Measurements from ENCODE around the gene PIK3C2G.
"Not testable (repeated sequence)": the region's sequence is repeated elsewhere in the genome, so short reads cannot be mapped to it uniquely, and the experiment has no call there.

Gene PIK3C2G

GRCh38 chr12:18632848-18633247 is 371.5 kb downstream of the PIK3C2G start:
- FAIRE-seq = no peak
- DNase-seq (ENCODE audit: low spot score) = no peak

DNA sequence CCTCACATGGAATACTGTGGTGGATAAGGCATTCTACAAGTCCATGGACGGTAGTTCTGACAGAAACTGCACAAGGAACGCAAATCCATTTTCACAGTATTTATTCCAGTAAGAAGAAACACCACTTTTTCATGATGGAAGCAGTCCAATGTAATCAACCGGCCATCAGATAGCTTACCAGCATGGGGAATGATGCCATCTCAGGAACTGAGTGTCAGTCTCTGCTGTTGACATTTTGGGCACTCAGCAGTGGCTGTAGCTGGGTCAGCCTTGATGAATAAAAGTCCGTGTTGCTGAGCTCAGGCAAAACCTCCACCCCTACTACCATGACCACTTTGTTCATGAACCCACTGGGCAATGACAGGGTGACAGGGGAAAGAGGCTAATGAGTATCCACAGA is 373.1 kb downstream of the PIK3C2G start:
- no peak for FAIRE-seq
- no peak for DNase-seq (ENCODE audit: low spot score)

DNA sequence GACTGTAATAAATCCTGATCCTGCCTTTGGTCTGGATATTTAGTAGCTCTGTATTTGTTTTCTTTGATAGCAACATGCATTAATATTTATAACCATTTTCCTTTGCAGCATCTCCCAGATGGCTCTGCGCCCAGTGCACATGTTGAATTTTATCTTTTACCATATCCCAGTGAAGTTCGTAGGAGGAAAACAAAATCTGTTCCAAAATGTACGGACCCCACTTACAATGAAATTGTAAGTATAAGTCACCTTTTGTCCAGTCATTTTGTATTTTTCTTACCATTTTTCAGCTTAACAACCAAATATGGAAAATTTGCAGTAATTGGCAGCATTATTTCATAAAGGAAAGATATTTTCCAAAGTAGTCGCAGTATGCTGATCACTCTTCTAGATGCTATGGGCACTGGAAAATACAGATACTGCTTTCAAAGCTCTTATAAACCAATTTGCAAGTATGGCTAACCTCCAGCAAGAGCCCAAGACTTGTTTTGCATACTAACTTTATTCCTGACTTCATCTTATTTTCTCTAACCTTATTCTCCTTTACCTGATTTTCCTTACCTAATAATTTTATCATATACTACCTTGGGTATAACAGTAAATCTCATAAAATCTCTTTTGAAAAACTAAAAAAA is 379.1 kb downstream of the PIK3C2G start:
- DNase-seq (ENCODE audit: low spot score) = no peak
- no peak for FAIRE-seq

DNA sequence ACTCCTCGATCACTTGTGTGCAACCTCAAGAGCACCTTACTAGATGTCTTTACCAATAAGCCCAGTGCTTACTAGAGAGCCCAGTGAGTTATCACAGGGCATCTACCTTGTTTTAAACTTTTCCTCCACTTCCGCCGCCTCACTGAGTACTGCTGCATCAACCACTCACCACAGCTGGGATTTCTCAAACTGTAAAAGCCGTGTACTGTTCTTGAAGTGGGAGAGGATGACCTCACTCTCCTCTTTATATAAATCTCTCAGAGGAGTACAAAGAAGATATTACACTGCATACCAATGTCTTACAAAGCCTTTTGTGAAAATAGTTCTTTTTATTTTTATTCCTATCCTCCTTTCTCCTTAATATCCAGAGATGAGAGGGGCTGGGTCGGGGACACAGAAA is 382.4 kb downstream of the PIK3C2G start:
- no peak for FAIRE-seq
- DNase-seq (ENCODE audit: low spot score) = no peak

DNA sequence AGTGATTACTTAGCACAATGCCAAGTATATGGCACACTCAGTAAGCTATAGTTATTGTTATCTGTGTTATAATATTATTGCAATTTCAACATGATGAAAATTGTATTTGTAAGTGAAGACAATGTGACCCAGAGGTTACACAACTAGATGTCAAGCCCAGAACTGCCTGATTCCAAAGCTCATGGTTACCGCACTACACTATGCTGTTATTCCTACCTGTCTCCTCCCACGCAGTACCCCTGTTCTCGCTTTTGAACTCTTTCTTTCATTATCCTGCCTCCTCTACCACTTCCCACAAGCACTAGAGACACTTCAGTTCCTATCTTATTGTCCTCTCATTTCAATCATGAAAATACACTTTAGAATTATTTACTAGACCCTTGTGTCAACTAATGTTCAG is 383.2 kb downstream of the PIK3C2G start:
- FAIRE-seq (no peak), DNase-seq (ENCODE audit: low spot score) (no peak)

DNA sequence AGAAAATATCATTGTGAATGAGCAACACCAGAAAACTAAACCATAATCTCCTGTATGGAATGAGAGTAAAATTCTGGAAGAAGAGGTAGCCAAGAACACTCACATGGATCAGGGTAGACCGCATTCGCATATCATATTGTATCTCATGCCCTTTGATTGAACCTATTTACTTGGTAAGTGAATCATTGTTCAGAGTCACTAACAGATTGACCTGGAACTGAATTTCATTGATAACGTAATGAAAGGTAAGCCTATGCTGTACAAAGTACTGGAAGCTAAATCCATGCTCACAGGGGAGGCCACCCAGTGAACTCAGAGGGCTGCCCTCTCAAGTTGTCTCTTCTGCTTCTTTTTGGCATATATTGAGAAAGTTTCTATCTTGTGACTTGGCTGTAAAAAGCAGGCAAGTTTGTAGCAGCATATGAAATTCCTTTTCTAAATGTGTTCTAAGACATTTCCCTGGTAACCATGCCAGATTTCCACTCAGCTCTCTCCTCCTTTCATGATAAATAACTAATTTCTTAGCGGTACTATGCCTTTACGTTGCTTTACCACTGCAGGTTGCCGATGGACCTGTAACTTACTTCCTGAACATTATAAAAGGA is 385.1 kb downstream of the PIK3C2G start:
- FAIRE-seq = no peak

GRCh38 chr12:18651525-18651924 is 390.2 kb downstream of the PIK3C2G start:
- DNase-seq (ENCODE audit: low spot score) (no peak), FAIRE-seq (no peak)

More for the DNA sequence above, 385.1 kb downstream of the PIK3C2G start:
- no peak for DNase-seq (ENCODE audit: low spot score)

DNA sequence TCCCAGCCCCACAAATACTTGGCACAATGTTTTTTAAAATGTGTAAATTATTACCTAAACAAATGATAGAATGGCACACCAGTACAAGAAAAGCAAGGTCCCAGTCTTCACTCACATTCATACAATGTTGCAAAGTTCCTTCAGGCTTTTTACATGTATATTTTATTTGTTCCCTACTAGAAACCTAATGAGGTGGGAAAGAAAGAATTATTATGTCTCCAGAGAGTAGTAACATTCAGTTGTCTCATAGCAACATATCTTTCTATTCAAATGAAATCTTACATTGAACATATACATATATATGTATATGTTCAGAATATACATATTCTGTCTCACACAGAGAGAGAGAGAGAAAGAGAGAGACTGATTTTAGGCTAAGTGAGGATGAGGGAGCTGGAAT is 391.3 kb downstream of the PIK3C2G start:
- DNase-seq (ENCODE audit: low spot score) (no peak), FAIRE-seq (no peak)

DNA sequence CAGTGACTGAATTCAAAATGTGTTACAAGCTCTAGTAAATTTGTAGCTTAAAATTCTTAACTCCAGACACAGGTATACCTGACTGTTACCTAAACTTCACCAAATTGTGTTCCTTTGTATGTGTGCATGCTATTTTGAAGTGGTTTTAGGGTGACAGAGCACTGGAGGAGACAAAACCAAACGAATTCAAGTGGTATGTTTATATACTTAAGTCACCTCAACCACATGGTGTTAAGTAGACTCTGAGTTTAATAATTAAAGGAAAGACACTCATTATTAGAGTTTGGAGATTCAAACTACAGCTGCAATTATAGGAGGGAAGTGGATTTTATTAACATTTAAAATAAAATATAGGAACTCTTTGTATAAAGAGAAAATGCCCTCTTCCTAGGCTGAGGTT is 392.1 kb downstream of the PIK3C2G start:
- FAIRE-seq (no peak), DNase-seq (ENCODE audit: low spot score) (no peak)

DNA sequence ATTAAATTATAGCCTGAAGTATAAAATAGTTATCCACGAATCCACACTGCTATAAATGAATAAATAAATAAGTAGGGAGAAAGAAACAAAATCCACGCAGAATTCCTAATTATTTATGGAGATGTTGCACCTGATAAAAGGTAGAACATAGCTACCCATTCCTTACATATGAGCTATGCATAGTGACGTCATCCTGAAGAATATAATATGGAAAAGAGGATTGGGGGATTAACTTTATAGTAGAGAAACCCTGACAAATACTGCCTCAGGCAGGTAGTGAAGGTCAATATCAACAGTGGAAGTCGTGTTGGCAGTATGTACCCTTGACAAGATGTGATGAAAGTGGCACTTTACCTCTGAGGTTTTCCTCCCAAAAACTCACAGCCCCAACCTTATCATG is 394.0 kb downstream of the PIK3C2G start:
- no peak for FAIRE-seq
- no peak for DNase-seq (ENCODE audit: low spot score)

- FAIRE-seq = no peak
- no peak for DNase-seq (ENCODE audit: low spot score)
Observed at GRCh38 chr12:18658179-18658578, 396.9 kb downstream of the PIK3C2G start.

GRCh38 chr12:18658829-18659228 is 397.5 kb downstream of the PIK3C2G start:
- FAIRE-seq (no peak), DNase-seq (ENCODE audit: low spot score) (no peak)

DNA sequence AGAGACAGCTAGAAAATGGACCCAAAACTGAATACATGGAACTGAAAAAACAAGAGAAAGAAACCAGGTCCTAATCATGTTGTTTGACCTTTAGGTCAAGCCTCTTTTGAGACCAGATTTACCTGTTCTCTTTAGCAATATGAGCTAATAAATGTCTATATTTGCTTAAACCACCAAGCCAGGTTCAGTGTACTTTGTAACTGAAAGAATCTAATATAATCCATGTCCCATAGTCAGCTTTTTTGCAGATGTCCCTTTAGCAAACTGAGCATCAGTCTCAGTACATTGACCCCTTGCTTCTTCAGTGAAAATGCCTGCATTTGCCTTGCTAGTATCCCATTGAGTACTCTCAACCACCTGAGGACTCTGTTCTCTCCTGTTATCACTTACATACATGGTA is 414.8 kb downstream of the PIK3C2G start:
- FAIRE-seq (peak; percentile 35), DNase-seq (ENCODE audit: low spot score) (no peak)

GRCh38 chr12:18676996-18677588 is 415.8 kb downstream of the PIK3C2G start:
- no peak for FAIRE-seq

GRCh38 chr12:18681818-18682217 is 420.5 kb downstream of the PIK3C2G start:
- DNase-seq (ENCODE audit: low spot score) = no peak
- no peak for FAIRE-seq

More at GRCh38 chr12:18676996-18677588, 415.8 kb downstream of the PIK3C2G start:
- DNase-seq (ENCODE audit: low spot score) = no peak

GRCh38 chr12:18683327-18684013 is 422.2 kb downstream of the PIK3C2G start:
- no peak for DNase-seq (ENCODE audit: low spot score)
- FAIRE-seq = no peak

- FAIRE-seq (no peak), DNase-seq (ENCODE audit: low spot score) (no peak)
Observed at GRCh38 chr12:18684430-18684829, 423.1 kb downstream of the PIK3C2G start.

GRCh38 chr12:18689771-18690170 is 428.5 kb downstream of the PIK3C2G start:
- DNase-seq (ENCODE audit: low spot score) (no peak), FAIRE-seq (no peak)

- FAIRE-seq = peak; percentile 35
Observed at GRCh38 chr12:18690653-18691052, 429.3 kb downstream of the PIK3C2G start.

DNA sequence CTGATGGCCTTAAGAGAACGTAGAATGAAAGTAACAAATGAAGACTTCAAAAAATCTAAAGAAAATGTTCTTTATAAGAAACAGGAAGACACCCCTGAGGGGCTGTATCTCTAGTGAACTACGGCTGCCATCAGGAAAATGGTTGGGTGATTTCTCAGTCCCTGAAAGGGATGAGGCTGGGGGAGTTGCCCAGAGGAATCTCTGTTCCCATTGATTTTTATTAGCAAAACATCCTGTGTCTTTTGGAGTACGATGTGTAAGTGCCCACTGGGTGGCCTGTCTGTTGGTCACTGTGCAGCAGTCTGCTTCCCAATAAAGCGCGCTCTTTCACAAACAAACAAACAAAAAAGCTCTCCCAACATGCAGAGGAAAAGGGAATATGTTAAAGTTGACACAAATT is 432.7 kb downstream of the PIK3C2G start:
- FAIRE-seq; DNase-seq (ENCODE audit: low spot score): not testable (repeated sequence)

More at GRCh38 chr12:18690653-18691052, 429.3 kb downstream of the PIK3C2G start:
- peak; percentile 65 for DNase-seq (ENCODE audit: low spot score)

DNA sequence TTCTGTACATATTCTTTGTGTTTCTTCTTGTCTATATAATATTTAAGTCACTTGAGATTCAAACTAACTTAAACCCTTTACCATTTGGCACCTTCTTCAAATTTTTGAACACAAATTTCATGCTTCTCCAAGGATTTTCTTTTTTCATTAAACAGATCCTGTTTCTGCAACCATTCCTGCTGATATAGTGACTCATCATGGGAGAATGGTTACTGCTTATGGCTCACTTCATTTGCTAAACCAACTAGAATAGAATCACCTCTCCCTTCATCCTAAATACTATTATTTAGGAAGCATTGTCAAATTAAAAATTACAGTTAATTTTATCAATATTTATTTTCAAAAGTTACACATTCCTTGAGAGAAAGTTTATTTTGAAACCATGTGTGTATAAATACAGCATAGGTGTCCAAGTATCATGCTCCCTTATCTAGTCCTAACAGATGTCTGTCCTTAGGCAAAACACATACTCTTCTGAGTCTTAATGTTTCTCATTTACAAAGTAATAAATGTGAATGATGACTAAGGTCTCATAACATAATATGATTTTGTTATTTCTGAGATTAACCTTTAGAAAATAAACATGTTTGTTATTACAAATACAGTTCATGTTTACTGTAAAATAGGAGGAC is 435.8 kb downstream of the PIK3C2G start:
- FAIRE-seq (no peak), DNase-seq (ENCODE audit: low spot score) (peak; percentile 9)

Data from urothelium cell line (cell line).